ENCODE measurements around the gene LSM5.

Gene LSM5

DNA sequence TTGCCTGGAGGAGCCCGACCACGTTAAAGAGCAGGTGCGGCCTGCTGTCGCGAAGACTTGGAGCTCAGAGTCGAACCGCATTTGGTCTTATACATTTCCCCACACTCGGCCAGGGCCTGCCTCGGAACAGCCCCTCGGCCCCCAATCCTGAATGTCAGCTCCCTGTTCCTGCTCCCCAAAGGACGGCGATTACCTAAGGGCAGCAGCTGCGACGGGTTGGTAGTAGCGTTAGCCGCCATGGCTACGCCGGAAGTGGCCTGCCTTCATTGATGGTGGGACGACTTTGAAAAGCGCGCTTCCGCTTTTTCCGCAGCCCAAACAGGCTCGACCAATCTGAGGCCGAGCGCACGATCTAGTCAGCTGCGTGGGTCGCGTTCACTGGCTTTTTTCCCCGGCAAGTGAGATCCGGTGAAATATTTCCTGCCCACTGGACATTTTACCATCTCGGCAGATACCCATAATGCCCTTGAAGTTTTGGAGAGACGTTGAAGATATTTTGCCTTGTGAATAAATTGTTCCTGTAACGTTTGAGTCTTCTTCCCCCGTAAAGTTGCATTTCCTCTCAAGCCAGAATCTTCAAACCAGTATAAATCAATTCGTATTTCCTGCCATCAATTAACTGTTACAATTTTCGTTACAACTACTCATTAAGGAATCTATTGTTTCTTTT is at the start of gene LSM5:
Gene LSM5 (minus strand): TSS at position 254 of the 670 bp plus-strand sequence. CDS start 15 bp downstream, at position 239.
- no peak for FAIRE-seq

DNA sequence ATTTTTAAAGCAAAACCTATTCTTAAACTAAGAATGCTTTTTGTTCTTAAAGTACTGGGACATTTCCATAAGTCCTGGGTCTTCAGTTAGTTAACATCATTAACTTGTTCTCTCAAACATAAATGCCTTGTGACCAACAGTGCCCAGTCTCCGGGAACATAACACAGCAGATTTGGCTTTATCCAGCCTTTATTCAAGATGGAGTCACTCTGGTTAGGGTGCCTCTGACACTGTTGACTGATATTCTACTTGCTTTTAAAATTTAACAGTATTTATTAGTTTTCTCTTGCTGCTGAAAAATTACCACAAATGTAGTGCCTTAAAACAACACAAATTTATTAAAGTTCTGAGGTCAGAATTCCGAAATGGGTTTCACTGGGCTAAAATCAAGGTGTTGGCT is 49.2 kb upstream of the LSM5 start:
- no peak for FAIRE-seq

DNA sequence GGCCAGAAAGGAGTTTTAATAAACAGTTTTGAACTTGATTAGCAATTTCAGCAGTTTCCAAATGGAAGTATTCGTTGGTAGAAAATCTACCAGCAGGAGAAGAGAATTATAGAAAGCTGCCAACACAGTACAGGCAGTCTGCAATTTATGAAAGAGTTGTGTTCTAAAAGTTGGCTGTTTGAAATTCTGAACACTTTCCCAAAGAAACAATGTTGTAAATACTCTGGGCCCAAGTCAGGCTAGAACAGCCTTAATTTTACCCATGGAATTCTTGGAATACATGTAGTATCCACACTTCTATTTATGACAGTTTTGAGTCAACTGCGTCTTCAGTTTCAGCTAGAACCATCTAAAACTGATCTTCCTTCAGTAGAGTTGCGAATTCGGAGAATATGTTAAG is 47.6 kb upstream of the LSM5 start:
- FAIRE-seq = no peak

DNA sequence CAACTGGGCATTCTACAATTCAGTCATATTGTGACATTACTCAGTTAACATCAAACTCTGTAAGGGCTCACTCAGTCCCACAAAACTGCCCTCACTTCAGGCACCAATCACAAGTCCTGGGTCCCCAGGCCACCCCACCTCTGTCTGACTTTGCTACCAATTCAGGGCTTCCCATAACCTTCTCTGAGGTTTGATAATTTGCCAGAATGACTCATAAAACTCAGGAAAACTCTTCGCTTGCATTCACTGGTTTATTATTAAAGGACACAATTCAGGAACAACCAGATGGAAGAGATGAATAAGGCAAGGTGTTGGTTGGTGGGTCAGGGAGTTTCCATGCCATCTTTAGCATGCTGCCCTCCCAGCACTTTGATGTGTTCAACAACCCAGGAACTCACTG is 46.4 kb upstream of the LSM5 start:
- no peak for FAIRE-seq

DNA sequence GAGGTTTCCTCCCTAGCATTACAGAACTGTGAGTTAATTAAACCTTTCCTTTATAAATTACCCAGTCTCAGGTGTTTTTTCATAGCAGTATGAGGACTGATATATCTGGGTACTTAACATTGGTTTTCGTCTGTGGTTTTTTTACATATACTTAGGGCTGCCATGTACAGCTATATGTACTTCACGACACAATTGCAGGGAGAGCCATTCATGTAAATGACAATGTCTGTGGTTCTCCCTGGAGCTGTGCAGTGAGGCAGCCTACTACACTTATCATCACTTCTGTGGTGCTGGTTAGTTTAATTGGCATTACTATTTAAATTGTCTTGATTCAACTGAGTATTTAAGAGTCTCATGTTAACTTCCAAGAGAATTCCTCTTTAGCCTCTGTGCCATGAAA is 45.8 kb upstream of the LSM5 start:
- FAIRE-seq = no peak

DNA sequence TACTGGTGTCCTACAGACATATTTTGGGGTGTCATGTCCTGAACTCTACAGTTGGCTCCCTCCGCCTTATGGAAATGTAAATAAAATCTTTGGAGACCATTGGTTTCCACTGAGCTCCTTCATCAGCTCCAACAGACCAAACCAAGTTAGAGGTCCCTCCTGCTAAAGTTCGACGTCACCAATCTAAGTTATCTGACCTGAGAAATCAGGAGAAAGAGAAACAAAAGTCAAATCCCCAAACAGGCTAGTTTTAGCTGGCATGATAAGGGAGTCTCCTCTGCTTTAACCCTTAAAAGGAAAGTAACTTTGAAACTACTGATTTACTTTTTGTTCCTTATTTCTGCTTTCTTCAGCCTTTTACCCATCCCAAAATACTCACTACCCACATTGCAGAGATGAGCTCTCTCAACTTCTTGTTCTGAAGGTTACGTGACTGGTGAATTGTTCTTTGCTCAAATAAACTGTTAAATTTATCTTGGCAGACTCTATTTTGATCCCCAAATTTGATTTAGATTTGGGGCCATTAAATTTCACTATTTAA is 45.1 kb upstream of the LSM5 start:
- FAIRE-seq = no peak

DNA sequence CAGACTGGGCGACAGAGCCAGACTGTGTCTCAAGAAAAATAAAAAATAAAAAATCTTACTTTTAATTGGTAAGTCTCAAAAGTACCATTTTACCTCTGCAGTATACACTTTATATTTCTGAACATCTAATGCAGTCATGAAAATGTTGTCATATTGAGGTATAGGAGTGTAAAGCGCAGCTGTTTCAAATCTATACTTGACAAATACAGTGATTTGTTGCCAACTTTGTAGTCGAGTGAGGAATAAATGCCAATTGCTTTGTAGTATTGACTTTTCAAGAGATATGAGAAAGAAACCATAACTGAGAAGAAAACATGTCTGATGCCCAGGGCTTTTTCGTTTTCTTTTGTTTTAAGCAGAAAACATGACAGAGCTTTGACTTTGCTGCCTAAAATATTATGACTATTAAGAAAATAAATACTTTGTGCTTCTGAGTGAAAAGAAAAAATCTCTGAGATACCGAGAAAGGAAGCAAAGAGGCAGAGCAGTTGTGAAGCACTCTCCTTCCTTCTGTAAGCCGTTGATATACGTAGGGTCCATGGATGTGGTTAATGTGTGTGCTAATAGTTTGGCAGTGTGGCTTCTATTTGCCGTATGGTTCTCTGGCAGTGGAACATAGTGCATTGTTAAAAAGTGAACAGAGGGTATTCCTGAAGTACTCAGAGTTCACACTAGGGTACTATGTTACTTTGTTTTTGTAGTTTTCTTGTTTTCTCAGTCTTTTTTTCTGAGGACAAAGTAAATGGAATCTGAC is 43.3 kb upstream of the LSM5 start:
- FAIRE-seq = no peak

DNA sequence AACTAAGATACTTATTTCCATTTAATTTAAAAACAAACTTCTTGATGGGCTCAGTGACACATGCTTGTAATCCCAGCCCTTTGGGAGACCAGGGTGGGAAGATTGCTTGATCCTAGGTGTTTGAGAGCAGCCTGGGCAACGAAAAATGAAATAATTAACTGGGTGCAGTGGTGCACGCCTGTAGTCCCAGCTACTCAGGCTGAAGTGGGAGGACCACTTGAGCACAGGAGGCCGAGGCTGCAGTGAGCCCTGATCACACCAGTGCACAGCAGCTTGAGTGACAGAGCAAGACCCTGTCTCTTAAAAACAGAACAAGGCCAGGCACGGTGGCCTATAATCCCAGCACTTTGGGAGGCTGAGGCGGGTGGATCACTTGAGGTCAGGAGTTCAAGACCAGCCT is 42.5 kb upstream of the LSM5 start:
- no peak for FAIRE-seq

DNA sequence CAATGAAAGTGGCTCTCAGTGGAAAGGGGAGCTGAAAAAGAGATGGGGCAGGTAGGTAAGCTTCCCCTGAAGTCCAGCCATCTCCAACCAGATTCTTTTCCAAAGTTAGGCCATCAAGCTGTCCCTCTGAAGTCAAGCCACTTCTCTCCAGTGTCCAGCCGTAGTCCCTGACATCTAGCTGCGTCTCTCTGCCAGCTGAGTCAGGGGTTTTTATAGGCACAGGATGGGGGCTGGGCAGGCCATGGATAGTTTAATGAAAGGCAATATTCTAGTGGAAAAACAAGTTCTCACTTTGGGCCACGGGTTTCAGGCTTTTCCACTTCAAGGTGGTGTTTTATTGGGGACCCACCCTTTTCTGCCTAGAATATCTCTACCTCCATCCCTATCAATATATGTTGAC is 41.9 kb upstream of the LSM5 start:
- no peak for FAIRE-seq

DNA sequence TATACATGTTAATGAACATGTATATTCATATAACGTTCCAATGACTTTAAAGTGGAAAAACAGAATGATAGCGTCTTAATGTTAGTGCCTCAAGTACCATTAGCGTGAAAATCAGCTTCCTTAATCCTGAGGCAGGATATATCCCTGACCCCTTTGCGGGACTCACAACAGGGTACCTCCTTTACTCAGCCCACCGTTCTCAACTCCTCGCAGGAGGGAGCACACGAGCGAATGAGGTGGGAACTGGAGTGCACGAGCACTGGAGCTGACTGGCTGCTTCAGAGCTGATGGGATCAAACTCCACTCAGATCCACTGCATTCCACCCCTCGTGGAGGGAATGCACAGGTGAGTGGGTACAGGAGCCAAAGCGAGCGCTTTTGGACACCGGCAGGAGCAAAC is 41.2 kb upstream of the LSM5 start:
- no peak for FAIRE-seq

DNA sequence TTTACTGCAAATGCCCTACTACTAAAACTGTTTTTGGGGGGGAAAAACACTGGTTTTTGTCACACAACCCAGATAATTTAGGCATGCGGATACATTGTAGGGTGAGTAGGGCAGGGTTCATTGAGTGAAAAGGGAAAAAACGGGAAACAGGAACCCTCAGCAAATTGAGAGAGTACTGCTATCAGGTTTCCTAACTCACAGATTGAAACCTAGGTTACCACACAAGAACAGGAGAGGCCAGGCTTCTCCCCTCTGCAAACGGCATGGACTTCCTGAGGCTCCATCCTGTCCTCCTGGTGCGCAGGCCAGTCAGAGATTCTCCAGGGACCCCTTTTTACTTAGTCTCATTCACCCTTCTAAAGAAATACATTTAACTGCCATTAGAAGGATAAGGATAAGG is 35.7 kb upstream of the LSM5 start:
- no peak for FAIRE-seq

DNA sequence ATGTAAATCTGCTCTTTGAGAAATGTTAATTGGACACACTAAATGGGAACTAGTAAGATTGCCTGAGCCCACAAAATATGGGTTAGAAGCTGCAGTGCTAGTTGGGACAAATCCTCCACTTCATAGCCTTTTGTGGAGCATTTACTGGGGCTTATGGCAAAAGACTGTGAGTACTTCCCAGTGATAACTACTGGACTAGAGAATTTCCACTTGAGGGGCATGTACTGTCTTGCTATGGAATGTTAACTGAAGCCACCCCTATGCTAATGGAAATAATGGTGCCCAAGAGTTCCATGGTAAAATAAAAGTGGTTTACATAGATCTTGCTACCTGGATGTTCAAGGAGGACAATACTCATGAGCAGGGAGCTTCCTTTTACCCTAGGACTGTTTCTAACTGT is 34.5 kb upstream of the LSM5 start:
- FAIRE-seq = no peak

DNA sequence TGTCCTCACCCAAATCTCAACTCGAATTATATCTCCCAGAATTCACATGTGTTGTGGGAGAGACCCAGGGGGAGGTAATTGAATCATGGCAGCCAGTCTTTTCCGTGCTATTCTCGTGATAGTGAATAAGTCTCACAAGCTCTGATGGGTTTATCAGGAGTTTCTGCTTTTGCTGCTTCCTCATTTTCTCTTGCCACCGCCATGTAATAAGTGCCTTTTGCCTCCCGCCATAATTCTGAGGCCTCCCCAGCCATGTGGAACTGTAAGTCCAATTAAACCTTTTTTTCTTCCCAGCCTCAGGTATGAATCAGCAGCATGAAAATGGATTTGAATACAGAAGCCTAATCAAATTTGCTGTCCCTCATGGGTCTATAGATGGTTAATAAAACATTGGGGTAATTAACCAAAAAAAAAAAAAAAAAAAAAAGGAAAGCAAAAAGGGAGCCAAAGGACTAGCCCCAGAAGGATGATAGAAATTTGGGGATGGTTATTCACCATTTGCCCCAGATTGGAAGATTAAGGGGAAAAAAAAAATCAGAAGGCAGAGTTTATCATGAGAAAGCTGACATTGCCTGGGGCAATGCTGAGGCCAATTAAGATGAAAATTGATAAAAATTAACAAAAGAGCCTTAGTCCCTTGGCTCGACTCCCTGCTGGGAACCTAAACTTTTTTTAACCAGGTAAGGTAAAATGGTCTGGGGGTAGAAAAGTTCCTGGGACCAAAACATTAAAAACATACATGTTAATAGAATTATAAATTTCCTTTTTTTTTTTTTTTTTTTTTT is 32.8 kb upstream of the LSM5 start:
- no peak for FAIRE-seq

DNA sequence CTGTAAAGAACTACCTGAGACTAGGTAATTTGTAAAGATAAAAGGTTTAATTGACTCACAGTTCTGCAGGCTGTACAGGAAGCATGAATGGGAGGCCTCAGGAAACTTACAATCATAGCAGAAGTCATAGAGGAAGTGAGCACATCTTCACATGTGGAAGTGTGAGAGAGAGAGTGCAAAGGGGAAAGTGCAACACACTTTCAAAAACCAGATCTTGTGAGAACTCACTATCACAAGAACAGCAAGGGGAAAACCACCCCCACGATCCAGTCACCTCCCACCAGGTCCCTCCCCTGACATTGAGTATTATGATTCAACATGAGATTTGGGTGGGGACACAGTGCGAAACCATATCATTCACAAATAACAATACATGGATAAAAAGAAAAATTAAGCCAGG is 29.6 kb upstream of the LSM5 start:
- no peak for FAIRE-seq

DNA sequence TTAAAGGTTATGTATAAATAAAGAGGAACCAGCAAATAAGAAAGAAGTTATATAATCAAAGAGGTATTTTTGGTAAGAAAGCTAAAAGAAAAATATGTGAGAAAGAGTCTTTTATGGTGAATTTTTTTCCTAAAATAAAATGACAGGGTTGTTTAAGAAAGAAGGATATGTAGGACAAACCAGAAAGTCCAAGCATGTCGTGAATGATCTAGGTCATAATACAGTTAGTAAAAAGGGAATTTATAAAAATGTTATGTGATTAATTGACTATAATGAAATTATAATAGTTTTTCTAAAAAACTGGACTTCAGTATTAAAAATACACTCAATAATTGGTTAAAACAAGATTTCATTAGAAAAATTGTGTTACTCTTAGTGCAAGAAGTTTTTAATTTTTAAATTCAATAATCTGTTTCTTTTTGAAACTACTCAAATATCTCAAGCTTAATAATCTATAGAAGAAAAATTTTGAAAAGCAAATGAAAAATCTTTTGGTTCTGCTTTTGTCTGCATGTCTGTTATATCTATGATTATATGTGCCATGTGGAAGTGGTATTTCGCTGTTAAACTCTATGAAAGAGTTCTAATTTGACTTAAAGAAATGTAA is 28.5 kb upstream of the LSM5 start:
- FAIRE-seq = no peak

DNA sequence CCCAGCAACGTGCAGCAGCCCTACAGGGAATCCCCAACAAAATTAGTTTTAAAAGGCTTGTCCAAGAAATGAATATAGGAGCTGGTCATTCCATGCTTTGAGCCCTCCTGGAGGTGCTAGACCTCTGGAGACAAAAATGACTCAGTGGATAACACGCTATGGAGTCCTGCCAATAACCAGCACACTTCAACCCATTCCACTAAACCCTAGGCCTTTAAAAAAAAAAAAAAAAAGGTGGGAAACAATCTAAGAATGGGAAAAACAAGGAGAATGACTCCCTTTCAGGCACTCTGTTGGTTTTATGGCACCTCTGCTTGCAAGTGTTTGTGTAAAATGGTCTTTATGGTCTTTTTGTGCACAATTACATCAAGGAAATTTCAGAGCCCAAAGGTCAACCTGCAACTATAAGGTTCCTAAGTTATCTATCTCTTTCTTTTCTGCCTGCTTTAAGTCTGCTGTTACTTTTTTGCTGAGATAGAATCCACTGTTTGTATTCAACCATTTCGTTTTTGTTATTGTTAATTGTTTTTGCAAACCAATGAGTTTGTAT is 26.4 kb upstream of the LSM5 start:
- FAIRE-seq = no peak

DNA sequence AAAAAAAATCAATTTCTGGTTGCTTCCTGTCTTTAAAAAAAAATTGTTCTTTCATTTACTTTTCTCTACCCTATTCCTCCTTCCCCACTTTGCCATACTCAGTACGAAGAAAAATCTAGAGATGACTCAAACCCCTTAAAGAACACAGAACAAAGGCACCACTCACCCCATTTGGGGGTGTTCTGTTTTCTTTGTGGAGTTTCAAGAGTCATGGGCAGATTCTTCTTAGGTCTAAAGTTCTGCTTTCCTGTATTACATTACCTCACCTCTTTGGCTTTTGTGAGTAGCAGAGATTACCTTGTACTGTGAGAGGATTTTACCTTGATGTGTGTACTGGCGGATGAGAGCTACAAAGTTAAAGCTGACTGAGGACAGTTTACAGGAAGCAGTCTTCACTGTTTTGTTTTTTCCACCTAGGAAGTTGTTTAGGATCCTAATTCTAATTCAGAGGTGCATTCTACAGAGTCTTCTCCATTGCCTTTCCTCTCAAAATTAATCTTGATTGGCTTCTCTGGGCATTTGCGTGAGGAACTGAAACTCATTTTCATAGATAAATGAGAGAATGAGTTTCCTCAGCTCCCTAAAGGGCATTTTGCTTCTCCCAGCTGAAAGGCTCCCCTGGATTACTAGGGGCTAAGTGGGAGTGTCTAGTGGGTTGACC is 25.8 kb upstream of the LSM5 start:
- no peak for FAIRE-seq

DNA sequence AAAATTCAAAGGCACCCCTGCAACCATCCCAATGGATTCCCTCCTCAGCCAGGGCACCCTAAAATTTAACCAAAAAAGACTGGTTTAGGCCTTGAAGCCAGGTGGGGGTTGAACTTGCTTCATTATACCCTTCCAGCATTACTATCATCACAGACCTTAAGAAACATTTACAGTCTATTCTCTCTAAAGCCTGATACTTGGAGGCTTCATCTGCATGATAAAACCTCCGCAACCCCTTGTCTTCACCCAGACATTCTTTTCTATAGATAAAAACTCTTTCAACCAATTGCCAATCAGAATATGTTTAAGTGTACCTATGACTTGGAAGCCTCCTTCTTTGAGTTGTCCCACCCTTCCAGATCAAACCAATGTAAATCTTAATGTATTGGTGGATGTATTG is 23.0 kb upstream of the LSM5 start:
- FAIRE-seq = no peak

DNA sequence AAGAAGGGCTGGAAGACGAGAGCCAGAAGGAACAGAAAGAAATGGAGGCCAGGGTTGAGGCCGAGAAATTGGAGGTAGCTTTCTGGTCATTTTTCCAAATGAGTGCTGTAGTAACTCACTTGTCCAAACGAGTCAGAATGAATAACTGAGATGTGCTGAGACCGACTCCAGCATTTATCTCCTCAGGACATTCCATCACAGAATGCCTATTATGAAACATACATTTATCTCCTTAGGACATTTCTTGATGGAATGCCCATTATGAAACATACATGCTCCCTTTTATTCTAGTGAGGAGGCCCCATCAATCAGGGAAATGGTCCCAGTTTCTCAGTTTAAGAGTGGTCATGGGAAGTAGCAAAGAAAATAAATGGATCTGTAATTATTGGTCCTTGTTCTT is 21.6 kb upstream of the LSM5 start:
- no peak for FAIRE-seq

DNA sequence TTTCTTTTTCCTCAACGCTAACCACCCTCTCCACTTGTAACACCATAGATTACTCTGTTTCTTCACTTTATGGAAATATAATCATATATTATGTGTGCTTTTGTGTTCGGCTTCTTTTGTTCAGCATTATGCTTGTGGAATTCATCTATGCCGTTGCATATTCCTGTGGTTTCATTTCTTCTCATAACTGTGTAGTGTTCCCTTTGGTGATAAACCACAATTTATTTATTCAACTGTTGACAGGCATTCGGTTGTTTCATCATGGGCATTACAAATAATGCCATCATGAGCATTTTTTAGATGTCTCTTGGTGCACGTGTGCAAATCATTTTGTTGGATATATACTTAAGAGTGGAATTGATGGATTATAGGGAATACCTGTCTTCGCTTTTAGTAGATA is 17.2 kb upstream of the LSM5 start:
- FAIRE-seq = no peak

DNA sequence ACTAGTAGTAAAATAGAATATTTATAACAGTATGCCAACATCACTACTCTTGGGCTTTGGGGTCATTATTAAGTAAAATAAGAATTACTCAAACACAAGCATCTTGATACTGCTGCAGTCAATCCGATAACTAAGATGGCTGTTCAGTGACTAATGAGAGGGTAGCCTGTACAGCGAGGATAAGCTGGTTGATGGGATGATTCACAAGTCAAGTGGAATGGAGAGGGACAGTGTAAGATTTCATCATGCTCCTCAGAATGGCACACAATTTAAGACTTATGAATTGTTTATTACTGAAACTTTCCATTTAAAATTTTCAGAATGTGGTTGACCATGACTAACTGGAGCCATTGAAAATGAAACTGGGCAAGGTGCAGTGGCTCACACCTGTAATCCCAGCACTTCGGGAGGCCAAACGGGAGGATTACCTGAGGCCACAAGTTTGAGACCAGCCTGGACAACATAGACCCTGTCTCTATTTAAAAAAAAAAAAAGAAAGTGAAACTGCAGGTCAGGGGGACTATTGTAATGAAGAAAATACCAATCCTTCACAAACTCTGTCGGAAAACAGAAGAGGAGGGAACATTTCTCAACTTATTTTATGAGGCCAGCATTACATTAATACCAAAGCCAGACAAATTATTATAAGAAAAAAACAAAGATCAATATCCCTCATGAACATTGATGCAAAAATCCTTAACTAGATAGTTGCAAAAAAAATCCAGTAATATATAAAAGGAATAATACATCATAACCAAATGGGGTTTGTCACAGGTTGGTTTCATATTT is 16.3 kb upstream of the LSM5 start:
- no peak for FAIRE-seq

DNA sequence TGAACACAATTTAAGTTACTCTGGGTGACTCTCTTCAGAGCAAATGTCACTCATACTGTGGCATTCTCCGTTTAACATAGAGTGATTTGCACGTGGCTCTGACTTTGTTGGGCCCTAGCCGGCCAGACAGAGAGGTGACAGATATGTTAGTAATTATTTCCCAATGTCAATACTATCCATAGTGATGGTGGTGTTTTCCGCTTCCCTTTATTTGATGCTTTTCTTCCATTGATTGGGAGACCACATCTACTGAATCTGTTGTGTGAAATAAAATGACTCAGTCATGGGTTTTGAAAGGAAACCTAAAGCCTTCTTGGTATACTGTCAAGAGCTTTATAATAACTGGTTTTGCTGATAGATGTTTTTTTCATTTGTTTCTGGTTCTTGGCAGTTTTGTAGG is 12.5 kb upstream of the LSM5 start:
- FAIRE-seq = no peak

All from G401.6 (cell line).